Measurements from ENCODE around the gene LRRC3B.

- TF ChIP-seq CTCF (IDR thresholded peaks at IDR 0.05; ENCODE audit: low read depth, low read length, missing input control): no peak
- TF ChIP-seq MAX (IDR thresholded peaks at IDR 0.05): no peak
- no peak for TF ChIP-seq HNF4G (IDR thresholded peaks at IDR 0.05)
- TF ChIP-seq RAD21 (IDR thresholded peaks at IDR 0.05): no peak
- no peak for TF ChIP-seq REST (IDR thresholded peaks at IDR 0.05)
- no peak for TF ChIP-seq JUND (IDR thresholded peaks at IDR 0.05)
- TF ChIP-seq FOXA1 (IDR thresholded peaks at IDR 0.05): no peak
Observed at GRCh38 chr3:26631390-26631738, 8.8 kb downstream of the LRRC3B start.
